Upper lobe of left lung (tissue), 6 donors: Measurements from ENCODE around the gene RNF2. TPM values are rescaled to one million over a fixed set of nuclear protein-coding genes. Genes with fewer than 3 reads are reported as not detected.
A peak's percentile ranks its signal among the peaks of the same experiment; 100 is the strongest.

Experiments used
- ATAC-seq, 2 donors: fragments of 200-7000 bp; cut with Tn5 transposase; one replicate each; pipeline ENCODE4 v1.9.1; 2022; ENCODE audit warnings: mild to moderate bottlenecking in 2 of 2, moderate library complexity in 2 of 2; ENCODE audit not compliant: low FRiP score in 2 of 2
- DNase-seq, 2 donors: peaks; one replicate each; pipeline ENCODE4 v3.0.0-alpha.2; 2019 to 2020
- H3K27ac ChIP-seq, 4 donors: fragments of 200-600 bp; sonication (generic); one replicate each; pipeline ENCODE4 v1.5.1; 2016 to 2019
- H3K27me3 ChIP-seq, 4 donors: fragments of 200-600 bp; sonication (generic); one replicate each; pipeline ENCODE4 v1.5.1; 2017 to 2019
- H3K36me3 ChIP-seq, 4 donors: fragments of 200-600 bp; sonication (generic); one replicate each; pipeline ENCODE4 v1.5.1; 2016 to 2019
- H3K4me1 ChIP-seq, 4 donors: fragments of 200-600 bp; sonication (generic); one replicate each; pipeline ENCODE4 v1.5.1; 2018 to 2019
- H3K4me3 ChIP-seq, 4 donors: fragments of 200-600 bp; sonication (generic); one replicate each; pipeline ENCODE4 v1.5.1; 2017 to 2019; ENCODE audit warnings: mild to moderate bottlenecking in 2 of 4, moderate library complexity in 1 of 4
- H3K9me3 ChIP-seq, 4 donors: fragments of 200-600 bp; sonication (generic); one replicate each; pipeline ENCODE4 v1.5.1; 2018 to 2019
- CTCF ChIP-seq, 6 experiments: fragments of 450-650 bp in 4 of 6; fragments of 200-600 bp in 2 of 6; sonication (generic) in 2 of 6; IDR thresholded peaks; one replicate each; pipeline ENCODE4 v1.5.1; 2016 to 2019; ENCODE audit warnings: antibody characterized with exemption in 6 of 6
- EP300 ChIP-seq, 4 donors: sonication (generic); formaldehyde crosslinking; IDR thresholded peaks; one replicate each; pipeline ENCODE4 v1.5.1; 2017; ENCODE audit warnings: antibody characterized with exemption in 4 of 4, control low read depth in 2 of 4
- POLR2A ChIP-seq, 4 donors: fragments of 450-650 bp; IDR thresholded peaks; one replicate each; pipeline ENCODE4 v1.5.1; 2016 to 2017; ENCODE audit warnings: antibody characterized with exemption in 4 of 4, mild to moderate bottlenecking in 2 of 4
- POLR2AphosphoS5 ChIP-seq, 2 donors: sonication (generic); formaldehyde crosslinking; IDR thresholded peaks; one replicate each; pipeline ENCODE4 v1.5.1; 2017; ENCODE audit warnings: antibody characterized with exemption in 2 of 2
- whole genome bisulfite sequencing, 2 donors: methylation state at CpG; one replicate each; pipeline ENCODE4 v1.1.5; 2017 to 2018; 5-methylcytosine and 5-hydroxymethylcytosine counted together
- total RNA-seq, 6 donors: library from RNA; depleted of rRNA in 4 of 6; stranded (reverse); fragments of >200 nt in 4 of 6; gene quantifications; one replicate each; pipeline versions ENCODE4 v1.1.0 to v1.2.1, GENCODE V29; 2016 to 2021
- donor health status: DM: no; HTN: no; CAD: no; lungs with moderate emphysema.
- donor health status: DM: no; HTN: yes; CAD: no; lungs with severe emphysema.

Gene RNF2
- total RNA-seq, 6 donors from 2014 or later = 4.2 to 17.8 (median 12.1) TPM

GRCh38 chr1:185015631-185016030, 29.7 kb upstream of the RNF2 start:
- TF ChIP-seq POLR2A (IDR thresholded peaks at IDR 0.05) (no peak), EP300 (IDR thresholded peaks at IDR 0.05) (no peak), POLR2AphosphoS5 (IDR thresholded peaks at IDR 0.05) (no peak), CTCF (IDR thresholded peaks at IDR 0.05) (no peak)
- DNase-seq (no peak), ATAC-seq (no peak)
- Histone ChIP-seq H3K27me3 (no peaks in the 10 kb centered on the region), H3K4me1 (no peaks in the 10 kb centered on the region), H3K36me3 (no peaks in the 10 kb centered on the region), H3K9me3 (no peaks in the 10 kb centered on the region), H3K4me3 (no peak overlapping the region), H3K27ac (no peak overlapping the region)
- 95 to 97% methylated on average over 3 of the region's 3 CpGs for WGBS, 2 donors

GRCh38 chr1:185016880-185017279, 28.5 kb upstream of the RNF2 start:
- H3K27ac ChIP-seq = no peak overlapping the region
- H3K27me3 ChIP-seq = no peaks in the 10 kb centered on the region
- DNase-seq = no peak
- no peaks in the 10 kb centered on the region for H3K36me3 ChIP-seq
- no peaks in the 10 kb centered on the region for H3K9me3 ChIP-seq
- TF ChIP-seq EP300 (IDR thresholded peaks at IDR 0.05) (no peak), POLR2A (IDR thresholded peaks at IDR 0.05) (no peak), POLR2AphosphoS5 (IDR thresholded peaks at IDR 0.05) (no peak), CTCF (IDR thresholded peaks at IDR 0.05) (no peak)
- H3K4me1 ChIP-seq = no peaks in the 10 kb centered on the region
- no peak for ATAC-seq
- 69 to 88% methylated on average over 2 of the region's 2 CpGs for WGBS, 2 donors
- no peak overlapping the region for H3K4me3 ChIP-seq

- Histone ChIP-seq H3K9me3 (no peaks in the 10 kb centered on the region), H3K36me3 (no peaks in the 10 kb centered on the region), H3K27me3 (no peaks in the 10 kb centered on the region), H3K4me1 (no peaks in the 10 kb centered on the region), H3K27ac (no peak overlapping the region), H3K4me3 (no peak overlapping the region)
- ATAC-seq (peak in 1 of 2 donors; percentile 26), DNase-seq (peak in 1 of 2 donors; percentile 28)
- 75 to 77% methylated on average over 2 of the region's 2 CpGs for WGBS, 2 donors
- TF ChIP-seq CTCF (IDR thresholded peaks at IDR 0.05) (no peak), POLR2A (IDR thresholded peaks at IDR 0.05) (no peak), POLR2AphosphoS5 (IDR thresholded peaks at IDR 0.05) (no peak), EP300 (IDR thresholded peaks at IDR 0.05) (no peak)
Measured at GRCh38 chr1:185017338-185017737, 28.0 kb upstream of the RNF2 start.

- no peak overlapping the region for H3K4me3 ChIP-seq
- 74 to 78% methylated on average over 3 of the region's 3 CpGs for WGBS, 2 donors
- no peaks in the 10 kb centered on the region for H3K27me3 ChIP-seq
- TF ChIP-seq EP300 (IDR thresholded peaks at IDR 0.05) (no peak), POLR2A (IDR thresholded peaks at IDR 0.05) (no peak), CTCF (IDR thresholded peaks at IDR 0.05) (no peak)
- H3K36me3 ChIP-seq = no peaks in the 10 kb centered on the region
- no peak overlapping the region for H3K27ac ChIP-seq
- no peak for ATAC-seq
- H3K9me3 ChIP-seq = no peaks in the 10 kb centered on the region
- no peak for DNase-seq
- no peaks in the 10 kb centered on the region for H3K4me1 ChIP-seq
Measured at GRCh38 chr1:185017966-185018365, 27.4 kb upstream of the RNF2 start.

GRCh38 chr1:185027252-185027882, 18.0 kb upstream of the RNF2 start:
- no peak for ATAC-seq
- Histone ChIP-seq H3K27ac (no peak overlapping the region), H3K27me3 (no peaks in the 10 kb centered on the region), H3K4me3 (no peak overlapping the region), H3K4me1 (no peaks in the 10 kb centered on the region), H3K36me3 (no peaks in the 10 kb centered on the region), H3K9me3 (peaks cover 0 to 17% (median 10%) of the 10 kb centered on the region in 4 donors)
- 91 to 98% methylated on average over 4 of the region's 4 CpGs for WGBS, 2 donors
- TF ChIP-seq POLR2A (IDR thresholded peaks at IDR 0.05) (no peak), CTCF (IDR thresholded peaks at IDR 0.05) (no peak), POLR2AphosphoS5 (IDR thresholded peaks at IDR 0.05) (no peak), EP300 (IDR thresholded peaks at IDR 0.05) (no peak)
- no peak for DNase-seq
